ENCODE results near the gene FOXP1. TPM values are rescaled to one million over a fixed set of nuclear protein-coding genes. Genes with fewer than 3 reads are reported as not detected.

FOXP1 gene
- total RNA-seq, 1 experiment from 2014 or later: 2.9 TPM

GRCh38 chr3:71584394-71585011 is 975 bp upstream of the FOXP1 start:
- peak overlapping the region; percentile 53 to 68 for H3K4me3 ChIP-seq (ENCODE audit: low read depth in 2 of 2, low read length in 2 of 2)
- CTCF ChIA-PET: no interaction called here
- intact Hi-C loops (cut with micrococcal nuclease; ENCODE audit: unreplicated experiment): loop anchor here (5.0 kb wide), 1 partner anchor 577 kb away; no protein-coding TSS in a partner anchor
- no peaks in the 10 kb centered on the region for H3K36me3 ChIP-seq (ENCODE audit: control insufficient read depth, insufficient read depth, low read length)
- H3K27me3 ChIP-seq (ENCODE audit: control insufficient read depth, insufficient read depth, low read length): peaks cover 5% of the 10 kb centered on the region
- H3K27ac ChIP-seq (ENCODE audit: low read length): no peak overlapping the region
- in situ Hi-C loops (cut with HindIII; ENCODE audit: low pct_unique_long_range_greater_than_20kb, low sequenced_read_pairs): no loop called here
- no peak for ATAC-seq
- DNase-seq (ENCODE audit: low read depth, low spot score): no peak
- no peaks in the 10 kb centered on the region for H3K9me3 ChIP-seq (ENCODE audit: control insufficient read depth, insufficient read depth, low read depth, low read length)
- no peak for TF ChIP-seq REST (IDR thresholded peaks at IDR 0.05; ENCODE audit: insufficient read depth in 1 of 2, low read depth in 2 of 2, low read length in 1 of 2)
- no peaks in the 10 kb centered on the region for H3K4me1 ChIP-seq (ENCODE audit: control insufficient read depth, insufficient read depth, low read length)
- POLR2A ChIA-PET: no interaction called here
- BruUV-seq (replicated peaks): no TSS peak

- H3K9me3 ChIP-seq (ENCODE audit: control insufficient read depth, insufficient read depth, low read depth, low read length): no peaks in the 10 kb centered on the region
- H3K36me3 ChIP-seq (ENCODE audit: control insufficient read depth, insufficient read depth, low read length): no peaks in the 10 kb centered on the region
- ChIA-PET POLR2A (interaction anchor here (0.6 kb wide), 1 partner anchor 517 kb away, joined by 3 read pairs; no protein-coding TSS in a partner anchor), CTCF (no interaction called here)
- TF ChIP-seq REST (IDR thresholded peaks at IDR 0.05; ENCODE audit: insufficient read depth in 1 of 2, low read depth in 2 of 2, low read length in 1 of 2) (no peak), POLR2AphosphoS5 (IDR thresholded peaks at IDR 0.05; ENCODE audit: low read depth, low read length) (no peak), CTCF (IDR thresholded peaks at IDR 0.05) (no peak), SIN3A (IDR thresholded peaks at IDR 0.05; ENCODE audit: borderline replicate concordance, insufficient read depth, low read depth, low read length) (no peak), TCF7L2 (IDR thresholded peaks at IDR 0.05; ENCODE audit: low read depth, low read length) (no peak)
- ATAC-seq: peak; percentile 31; the same call in 1 of the 2 replicates
- in situ Hi-C loops (cut with HindIII; ENCODE audit: low pct_unique_long_range_greater_than_20kb, low sequenced_read_pairs): no loop called here
- H3K27ac ChIP-seq (ENCODE audit: low read length): no peak overlapping the region
- peaks cover 6% of the 10 kb centered on the region for H3K27me3 ChIP-seq (ENCODE audit: control insufficient read depth, insufficient read depth, low read length)
- H3K4me3 ChIP-seq (ENCODE audit: low read depth in 2 of 2, low read length in 2 of 2): peak overlapping the region; percentile 53 to 60
- BruUV-seq (replicated peaks): no TSS peak
- no peaks in the 10 kb centered on the region for H3K4me1 ChIP-seq (ENCODE audit: control insufficient read depth, insufficient read depth, low read length)
- DNase-seq (ENCODE audit: low read depth, low spot score): no peak
- intact Hi-C loops (cut with micrococcal nuclease; ENCODE audit: unreplicated experiment): no loop called here
Measured at GRCh38 chr3:71582612-71583565, 639 bp downstream of the FOXP1 start.

Data from Panc1 (cell line).